ENCODE measurements around the gene NDUFB6. TPM values are rescaled to one million over a fixed set of nuclear protein-coding genes. Genes with fewer than 3 reads are reported as not detected.

The NDUFB6 gene
- total and polyA plus RNA-seq, 9 of the 15 experiments (the other 6 are each of a cell fraction or from before 2014, with no cell fraction given) = 26.5 to 88.1 (median 64.0) TPM

- TF ChIP-seq ETV1 (tag; conservative IDR thresholded peaks at IDR 0.05; ENCODE audit: low read depth) (no peak), ARID1B (IDR thresholded peaks at IDR 0.05) (peak; percentile 92), POLR2AphosphoS5 (IDR thresholded peaks at IDR 0.05; ENCODE audit: control insufficient read depth, insufficient read depth, low read depth, low read length) (peak; percentile 47; the same call in 1 of the 2 replicates), ZNF778 (CRISPR knock-in tag; IDR thresholded peaks at IDR 0.05) (no peak), CREBBP (IDR thresholded peaks at IDR 0.05; ENCODE audit: low read depth, low read length) (no peak), ZMIZ1 (IDR thresholded peaks at IDR 0.05; ENCODE audit: low read depth in 2 of 2, low read length in 2 of 2) (0 out of 4 replicates have a peak, but pooled peaks of 1 of the 2 experiments have one; percentile 48), ARID4B (CRISPR knock-in tag; IDR thresholded peaks at IDR 0.05) (no peak), EP300 (IDR thresholded peaks at IDR 0.05; ENCODE audit: low read length) (peak; percentile 87), RHOXF2B (CRISPR knock-in tag; conservative IDR thresholded peaks at IDR 0.05) (no peak), BMI1 (IDR thresholded peaks at IDR 0.05; ENCODE audit: low read length) (no peak), HOMEZ (CRISPR knock-in tag; IDR thresholded peaks at IDR 0.05) (no peak), RCOR1 (IDR thresholded peaks at IDR 0.05; ENCODE audit: borderline replicate concordance in 1 of 2, low read depth in 2 of 2, low read length in 2 of 2) (peak in 1 of 2 experiments; percentile 41; a peak in 1 of 4 replicates), ATF7 (IDR thresholded peaks at IDR 0.05) (0 out of 2 replicates have a peak, but pooled peaks have one; percentile 26)
- TF ChIP-seq, protein P1, sequence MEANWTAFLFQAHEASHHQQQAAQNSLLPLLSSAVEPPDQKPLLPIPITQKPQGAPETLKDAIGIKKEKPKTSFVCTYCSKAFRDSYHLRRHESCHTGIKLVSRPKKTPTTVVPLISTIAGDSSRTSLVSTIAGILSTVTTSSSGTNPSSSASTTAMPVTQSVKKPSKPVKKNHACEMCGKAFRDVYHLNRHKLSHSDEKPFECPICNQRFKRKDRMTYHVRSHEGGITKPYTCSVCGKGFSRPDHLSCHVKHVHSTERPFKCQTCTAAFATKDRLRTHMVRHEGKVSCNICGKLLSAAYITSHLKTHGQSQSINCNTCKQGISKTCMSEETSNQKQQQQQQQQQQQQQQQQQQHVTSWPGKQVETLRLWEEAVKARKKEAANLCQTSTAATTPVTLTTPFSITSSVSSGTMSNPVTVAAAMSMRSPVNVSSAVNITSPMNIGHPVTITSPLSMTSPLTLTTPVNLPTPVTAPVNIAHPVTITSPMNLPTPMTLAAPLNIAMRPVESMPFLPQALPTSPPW (CRISPR knock-in tag; IDR thresholded peaks at IDR 0.05) = peak; percentile 39; the same call in 1 of the 2 replicates
- TF ChIP-seq, protein P2, sequence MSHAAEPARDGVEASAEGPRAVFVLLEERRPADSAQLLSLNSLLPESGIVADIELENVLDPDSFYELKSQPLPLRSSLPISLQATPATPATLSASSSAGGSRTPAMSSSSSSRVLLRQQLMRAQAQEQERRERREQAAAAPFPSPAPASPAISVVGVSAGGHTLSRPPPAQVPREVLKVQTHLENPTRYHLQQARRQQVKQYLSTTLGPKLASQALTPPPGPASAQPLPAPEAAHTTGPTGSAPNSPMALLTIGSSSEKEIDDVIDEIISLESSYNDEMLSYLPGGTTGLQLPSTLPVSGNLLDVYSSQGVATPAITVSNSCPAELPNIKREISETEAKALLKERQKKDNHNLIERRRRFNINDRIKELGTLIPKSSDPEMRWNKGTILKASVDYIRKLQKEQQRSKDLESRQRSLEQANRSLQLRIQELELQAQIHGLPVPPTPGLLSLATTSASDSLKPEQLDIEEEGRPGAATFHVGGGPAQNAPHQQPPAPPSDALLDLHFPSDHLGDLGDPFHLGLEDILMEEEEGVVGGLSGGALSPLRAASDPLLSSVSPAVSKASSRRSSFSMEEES (CRISPR knock-in tag; IDR thresholded peaks at IDR 0.05) = no peak
These were observed 18.9 kb downstream of the NDUFB6 start (continued) for GRCh38 chr9:32554107-32554506.
